H1 (cell line): ENCODE measurements around the gene CHST8. TPM values are rescaled to one million over a fixed set of nuclear protein-coding genes. Genes with fewer than 3 reads are reported as not detected.
A peak's percentile ranks its signal among the peaks of the same experiment; 100 is the strongest.

Experiments
- CTCF ChIA-PET: fragments of 300-600 bp; sonication (Branson Sonifier 250); formaldehyde crosslinking; loops from one replicate; lab custom pipeline; 2021; ENCODE audit not compliant: partially characterized antibody; lab: Charles Lee
- POLR2A ChIA-PET: fragments of 300-600 bp; sonication (Branson Sonifier 250); formaldehyde crosslinking; loops from one replicate; lab custom pipeline; 2021; ENCODE audit warnings: inconsistent platforms; ENCODE audit not compliant: partially characterized antibody; lab: Charles Lee
- DNase-seq, 2 experiments: peaks; one replicate each; pipeline versions ENCODE4 v3.0.0 to v3.0.0-alpha.2; 2010 to 2022; ENCODE audit warnings: low spot score in 2 of 2, low read depth in 1 of 2, mixed read lengths in 1 of 2
- FAIRE-seq: peaks from 2 replicates; lab custom pipeline; 2011; peaks lifted over from hg19 to GRCh38; lab: Jason Lieb, UNC
- H2AFZ ChIP-seq: 2 replicates; pipeline ENCODE4 v1.8.1; 2012; ENCODE audit warnings: low read length, inconsistent platforms
- H2AK5ac ChIP-seq: 2 replicates; pipeline ENCODE4 v1.6.1; 2013; ENCODE audit warnings: low read depth, low read length
- H2BK120ac ChIP-seq: replicated peaks from 2 replicates; pipeline ENCODE3; 2013; ENCODE audit warnings: low read depth, low read length, inconsistent platforms
- H2BK12ac ChIP-seq: 2 replicates; pipeline ENCODE4 v1.6.1; 2013; ENCODE audit warnings: low read depth, low read length
- H2BK15ac ChIP-seq: 2 replicates; pipeline ENCODE4 v1.6.1; 2013; ENCODE audit warnings: low read length
- H2BK20ac ChIP-seq: 2 replicates; pipeline ENCODE4 v1.6.1; 2013; ENCODE audit warnings: low read length
- H2BK5ac ChIP-seq: 2 replicates; pipeline ENCODE4 v1.6.1; 2013; ENCODE audit warnings: low read depth, low read length
- H3K14ac ChIP-seq: 2 replicates; pipeline ENCODE4 v1.6.1; 2013; ENCODE audit warnings: inconsistent platforms; ENCODE audit not compliant: insufficient read length
- H3K18ac ChIP-seq: 2 replicates; pipeline ENCODE4 v1.6.1; 2013; ENCODE audit warnings: low read length; ENCODE audit errors: extremely low read depth
- H3K23ac ChIP-seq: 2 replicates; pipeline ENCODE4 v1.6.1; 2013; ENCODE audit warnings: inconsistent platforms; ENCODE audit not compliant: insufficient read length
- H3K23me2 ChIP-seq: 2 replicates; pipeline ENCODE4 v1.6.1; 2013; ENCODE audit warnings: low read depth, low read length
- H3K27ac ChIP-seq: 2 replicates; pipeline ENCODE4 v1.6.1; 2011; ENCODE audit warnings: low read depth, low read length, inconsistent platforms
- H3K27me3 ChIP-seq, 4 experiments: replicated peaks in 1 of 4; 1 replicate in 1 of 4; 2 replicates in 3 of 4; pipeline versions ENCODE4 v1.6.1 to v1.8.1; 2011 to 2013; ENCODE audit warnings: low read length in 3 of 4, mild to moderate bottlenecking in 3 of 4, inconsistent platforms in 2 of 4, mixed read lengths in 2 of 4, moderate library complexity in 1 of 4; ENCODE audit not compliant: control insufficient read depth in 3 of 4, insufficient read depth in 3 of 4; ENCODE audit errors: extremely low read depth in 1 of 4
- H3K36me3 ChIP-seq, 4 experiments: 2 replicates each; pipeline versions ENCODE4 v1.6.1 to v1.8.1; 2011 to 2013; ENCODE audit warnings: mild to moderate bottlenecking in 4 of 4, low read length in 3 of 4, moderate library complexity in 2 of 4, control low read depth in 1 of 4, inconsistent platforms in 1 of 4; ENCODE audit not compliant: insufficient read depth in 4 of 4, control insufficient read depth in 2 of 4
- H3K4ac ChIP-seq: replicated peaks from 2 replicates; pipeline ENCODE3; 2013; ENCODE audit warnings: low read length, low read depth, mixed read lengths, inconsistent platforms; ENCODE audit not compliant: insufficient read length
- H3K4me1 ChIP-seq, 4 experiments: replicated peaks in 1 of 4; 1 replicate in 1 of 4; 2 replicates in 3 of 4; pipeline versions ENCODE4 v1.6.1 to v1.8.1; 2011 to 2013; ENCODE audit warnings: low read length in 3 of 4, inconsistent platforms in 2 of 4, mixed read lengths in 1 of 4; ENCODE audit not compliant: insufficient read depth in 4 of 4, control insufficient read depth in 3 of 4
- H3K4me2 ChIP-seq, 2 experiments: 2 replicates each; pipeline versions ENCODE4 v1.6.1 to v1.8.1; 2011 to 2013; ENCODE audit warnings: low read depth in 2 of 2, low read length in 2 of 2, control low read depth in 1 of 2, inconsistent platforms in 1 of 2, mild to moderate bottlenecking in 1 of 2; ENCODE audit not compliant: insufficient read depth in 1 of 2
- H3K4me3 ChIP-seq, 4 experiments: fragments of 200-600, 300-600 bp in 1 of 4; sonication (generic), shearing (Covaris generic), sonication (Bioruptor Twin) in 1 of 4; 2 replicates each; pipeline versions ENCODE4 v1.5.1 to v1.8.1; 2011 to 2016; ENCODE audit warnings: low read length in 4 of 4, low read depth in 3 of 4, control low read depth in 2 of 4, inconsistent platforms in 2 of 4, mild to moderate bottlenecking in 2 of 4, mixed read lengths in 1 of 4, moderate library complexity in 1 of 4; ENCODE audit not compliant: insufficient read depth in 2 of 4; ENCODE audit errors: extremely low read depth in 1 of 4
- H3K56ac ChIP-seq: replicated peaks from 2 replicates; pipeline ENCODE3; 2013; ENCODE audit warnings: low read depth, mild to moderate bottlenecking, mixed read lengths, low read length, inconsistent platforms; ENCODE audit not compliant: insufficient read length
- H3K79me1 ChIP-seq: 2 replicates; pipeline ENCODE4 v1.6.1; 2013; ENCODE audit warnings: low read depth, low read length, control low read depth
- H3K79me2 ChIP-seq, 2 experiments: 2 replicates each; pipeline versions ENCODE4 v1.6.1 to v1.8.1; 2012 to 2013; ENCODE audit warnings: low read length in 2 of 2, mild to moderate bottlenecking in 2 of 2, inconsistent platforms in 1 of 2; ENCODE audit not compliant: insufficient read depth in 2 of 2, control insufficient read depth in 1 of 2
- H3K9ac ChIP-seq, 4 experiments: replicated peaks in 1 of 4; 1 replicate in 1 of 4; 2 replicates in 3 of 4; pipeline versions ENCODE4 v1.6.1 to v1.8.1; 2011 to 2013; ENCODE audit warnings: low read depth in 3 of 4, low read length in 3 of 4, control low read depth in 2 of 4, mild to moderate bottlenecking in 2 of 4, moderate library complexity in 2 of 4, inconsistent platforms in 1 of 4; ENCODE audit errors: extremely low read depth in 1 of 4
- H3K9me3 ChIP-seq, 2 experiments: 2 replicates each; pipeline versions ENCODE4 v1.6.1 to v1.8.1; 2012 to 2013; ENCODE audit warnings: mild to moderate bottlenecking in 2 of 2, moderate library complexity in 2 of 2, control low read depth in 1 of 2, inconsistent platforms in 1 of 2, low read depth in 1 of 2, low read length in 1 of 2, mixed read lengths in 1 of 2; ENCODE audit not compliant: insufficient read depth in 2 of 2
- H4K20me1 ChIP-seq, 2 experiments: replicated peaks in 1 of 2; 2 replicates each; pipeline versions ENCODE3 to v1.8.1; 2011 to 2013; ENCODE audit warnings: inconsistent platforms in 2 of 2, low read length in 2 of 2, mild to moderate bottlenecking in 1 of 2; ENCODE audit not compliant: insufficient read depth in 2 of 2, control insufficient read depth in 1 of 2
- H4K5ac ChIP-seq: 2 replicates; pipeline ENCODE4 v1.6.1; 2013; ENCODE audit warnings: low read length, low read depth, mixed read lengths, inconsistent platforms; ENCODE audit not compliant: insufficient read length
- H4K8ac ChIP-seq: 2 replicates; pipeline ENCODE4 v1.8.0; 2013; ENCODE audit warnings: mild to moderate bottlenecking, moderate library complexity, low read length, inconsistent platforms; ENCODE audit not compliant: insufficient read depth; ENCODE audit errors: extremely low read depth
- H4K91ac ChIP-seq: replicated peaks from 2 replicates; pipeline ENCODE3; 2013; ENCODE audit warnings: low read length, mixed read lengths, inconsistent platforms; ENCODE audit not compliant: insufficient read length
- CBX5 ChIP-seq: fragments of 300-800, 300-1000 bp; sonication (generic); IDR thresholded peaks from 2 replicates; pipeline ENCODE4 v1.7.1; 2016; ENCODE audit warnings: antibody characterized with exemption, low read length, low read depth
- WGBS, 2 experiments: shearing (Covaris generic) in 1 of 2; methylation state at CpG; one replicate each; pipeline versions ENCODE4 v1.1.6 to v1.1.7; 2013 to 2015; ENCODE audit warnings: low lambda C conversion rate in 2 of 2, mixed read lengths in 2 of 2, inconsistent platforms in 1 of 2, low coverage in 1 of 2, missing lambda C conversion rate in 1 of 2; ENCODE audit not compliant: insufficient replicate concordance in 2 of 2, insufficient coverage in 1 of 2, insufficient read length in 1 of 2; ENCODE audit errors: extremely low coverage in 1 of 2, missing lambda C conversion rate in 1 of 2; 5-methylcytosine and 5-hydroxymethylcytosine counted together
- polyA plus RNA-seq, 7 experiments: library from polyadenylated mRNA; depleted of rRNA in 3 of 7; stranded (reverse) in 5 of 7; unstranded in 2 of 7; fragments of >200 nt in 5 of 7; fragments of 200-250 nt in 2 of 7; gene quantifications; 1 replicate in 5 of 7; 2 replicates in 1 of 7; 4 replicates in 1 of 7; pipeline versions ENCODE4 v1.2.1 to v1.2.3, GENCODE V29; 2011 to 2013; ENCODE audit warnings: missing spikeins in 2 of 7, mixed read lengths in 2 of 7
- total RNA-seq: library from RNA; stranded (reverse); fragmentation: NEBNext Ultra II Directional; extraction: Animal tissue kit (Norgen Biotek cat#: 25700); gene quantifications from 2 replicates; pipeline ENCODE4 v1.2.1, GENCODE V29; 2021
- TF ChIP-seq, protein P1 (sequence below), 3 experiments: IDR thresholded peaks; 1 replicate in 2 of 3; 2 replicates in 1 of 3; pipeline versions ENCODE4 v1.5.1 to v1.6.1; 2011; ENCODE audit warnings: low read length in 3 of 3, mild to moderate bottlenecking in 3 of 3, inconsistent platforms in 2 of 3, low read depth in 1 of 3, moderate library complexity in 1 of 3; ENCODE audit not compliant: insufficient read depth in 1 of 3; ENCODE audit errors: control extremely low read depth in 1 of 3

CHST8 gene
- total and polyA plus RNA-seq, 2 of the 8 experiments (the other 6 are each of a cell fraction or from before 2014, with no cell fraction given), result 10.8 to 28.2 TPM

DNA sequence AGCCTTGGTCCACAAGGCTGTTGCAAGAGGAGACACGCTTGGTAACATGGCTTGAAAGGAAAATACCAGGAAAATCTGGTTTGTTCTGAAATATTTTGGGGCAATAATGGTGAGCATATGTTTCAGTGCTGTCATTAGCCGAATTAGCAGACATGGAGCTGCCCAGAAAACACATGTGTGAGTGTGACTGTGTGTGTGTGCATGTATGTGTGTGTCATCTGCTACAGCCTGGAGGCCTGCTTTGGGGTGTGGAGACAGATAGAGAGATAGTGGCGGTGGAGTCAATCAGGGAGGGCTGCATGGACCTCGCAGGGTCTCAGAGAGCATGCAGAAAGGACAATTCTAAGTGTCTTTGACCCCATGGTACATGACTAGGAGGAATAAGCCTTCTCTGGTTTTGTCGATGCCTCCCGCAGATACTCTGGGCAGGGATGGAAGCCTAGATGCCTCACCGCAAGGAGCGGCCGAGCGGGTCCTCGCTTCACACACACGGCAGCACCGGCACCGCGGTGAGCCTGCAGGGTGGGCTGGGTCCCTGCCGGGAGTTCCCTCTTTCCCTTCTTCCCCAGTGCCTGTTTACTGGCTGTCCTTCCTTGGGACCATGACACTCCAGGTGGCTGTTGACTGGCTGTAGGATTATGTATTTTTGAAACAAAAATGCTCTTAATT is 178.4 kb downstream of the CHST8 start:
- H3K18ac ChIP-seq, result no peak overlapping the region
- H3K56ac ChIP-seq, result no peak overlapping the region
- peaks cover 10% of the 10 kb centered on the region for H3K23me2 ChIP-seq
- no peak overlapping the region for H2BK5ac ChIP-seq
- no peak overlapping the region for H2BK20ac ChIP-seq
- CTCF ChIA-PET, result no interaction called here
- no peak overlapping the region for H3K27ac ChIP-seq
- H2AK5ac ChIP-seq, result 0 out of 2 replicates have a peak overlapping the region, but pooled peaks have one; percentile 18
- no peak overlapping the region for H3K23ac ChIP-seq
- peak overlapping the region; percentile 13 to 84; a peak in 2 of 4 replicates for H3K4me2 ChIP-seq
- no peak overlapping the region for H2BK120ac ChIP-seq
- no peaks in the 10 kb centered on the region for H3K27me3 ChIP-seq
- 93% methylated on average over 16 of the region's 16 CpGs; no CpG with 5 or more reads in 1 of the 2 experiments for whole genome bisulfite sequencing, 2 experiments
- FAIRE-seq (no peak), DNase-seq (no peak)
- H4K5ac ChIP-seq, result no peak overlapping the region
- peaks cover 0 to 8% of the 10 kb centered on the region in 2 experiments for H4K20me1 ChIP-seq
- no peak overlapping the region for H3K4ac ChIP-seq
- H3K79me1 ChIP-seq, result 0 out of 2 replicates have a peak, but pooled peaks cover 3% of the 10 kb centered on the region
- H3K14ac ChIP-seq, result no peak overlapping the region
- POLR2A ChIA-PET, result interaction anchor here (1.7 to 4.7 kb wide), 2 partner anchors 19 to 106 kb away, joined by 6 to 35 read pairs; no protein-coding TSS in a partner anchor
- H3K36me3 ChIP-seq, result peaks cover 0 to 12% (median 7%) of the 10 kb centered on the region in 4 experiments; a peak in 5 of 8 replicates
- 0 out of 7 replicates have a peak overlapping the region, but pooled peaks of 1 of the 4 experiments have one; percentile 5 for H3K9ac ChIP-seq
- H3K4me1 ChIP-seq, result peaks cover 7 to 16% (median 11%) of the 10 kb centered on the region in 4 experiments; a peak in 6 of 7 replicates
- H3K9me3 ChIP-seq, result no peaks in the 10 kb centered on the region
- H2BK15ac ChIP-seq, result no peak overlapping the region
- no peak for TF ChIP-seq CBX5
- TF ChIP-seq, protein P1, sequence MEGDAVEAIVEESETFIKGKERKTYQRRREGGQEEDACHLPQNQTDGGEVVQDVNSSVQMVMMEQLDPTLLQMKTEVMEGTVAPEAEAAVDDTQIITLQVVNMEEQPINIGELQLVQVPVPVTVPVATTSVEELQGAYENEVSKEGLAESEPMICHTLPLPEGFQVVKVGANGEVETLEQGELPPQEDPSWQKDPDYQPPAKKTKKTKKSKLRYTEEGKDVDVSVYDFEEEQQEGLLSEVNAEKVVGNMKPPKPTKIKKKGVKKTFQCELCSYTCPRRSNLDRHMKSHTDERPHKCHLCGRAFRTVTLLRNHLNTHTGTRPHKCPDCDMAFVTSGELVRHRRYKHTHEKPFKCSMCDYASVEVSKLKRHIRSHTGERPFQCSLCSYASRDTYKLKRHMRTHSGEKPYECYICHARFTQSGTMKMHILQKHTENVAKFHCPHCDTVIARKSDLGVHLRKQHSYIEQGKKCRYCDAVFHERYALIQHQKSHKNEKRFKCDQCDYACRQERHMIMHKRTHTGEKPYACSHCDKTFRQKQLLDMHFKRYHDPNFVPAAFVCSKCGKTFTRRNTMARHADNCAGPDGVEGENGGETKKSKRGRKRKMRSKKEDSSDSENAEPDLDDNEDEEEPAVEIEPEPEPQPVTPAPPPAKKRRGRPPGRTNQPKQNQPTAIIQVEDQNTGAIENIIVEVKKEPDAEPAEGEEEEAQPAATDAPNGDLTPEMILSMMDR (IDR thresholded peaks at IDR 0.05; ENCODE audit: control extremely low read depth in 1 of 3, insufficient read depth in 1 of 3, low read depth in 1 of 3, low read length in 3 of 3), result no peak
- H2AFZ ChIP-seq, result no peak overlapping the region
- H4K91ac ChIP-seq, result no peak overlapping the region
- peaks cover 0 to 14% of the 10 kb centered on the region in 2 experiments; a peak in 1 of 4 replicates for H3K79me2 ChIP-seq
- H3K4me3 ChIP-seq, result peak overlapping the region in 3 of 4 experiments; percentile 54 to 96 (median 67); a peak in 4 of 8 replicates
- H4K8ac ChIP-seq, result peak overlapping the region; percentile 85; the same call in 1 of the 2 replicates
- H2BK12ac ChIP-seq, result no peak overlapping the region
